HG03039 (cell line): ENCODE data around the gene IP6K3.

Experiments
- ATAC-seq: cut with Tn5 transposase; IDR thresholded peaks from one replicate; pipeline ENCODE4 v1.9.1; 2021; ENCODE audit warnings: mild to moderate bottlenecking, moderate library complexity; ENCODE audit not compliant: unreplicated experiment

Gene IP6K3

GRCh38 chr6:33742092-33742491 is 4.6 kb downstream of the IP6K3 start:
- no peak for ATAC-seq

- no peak for ATAC-seq
These were observed 5.9 kb downstream of the IP6K3 start for GRCh38 chr6:33740794-33741193.

GRCh38 chr6:33740204-33740608 is 6.5 kb downstream of the IP6K3 start:
- ATAC-seq, result no peak

- ATAC-seq, result no peak
These were observed 7.1 kb downstream of the IP6K3 start for GRCh38 chr6:33739571-33739970.

GRCh38 chr6:33738879-33739278 is 7.8 kb downstream of the IP6K3 start:
- ATAC-seq, result no peak

- ATAC-seq, result no peak
These were observed 8.6 kb downstream of the IP6K3 start for GRCh38 chr6:33738153-33738552.

GRCh38 chr6:33737267-33738026 is 9.3 kb downstream of the IP6K3 start:
- ATAC-seq, result no peak

- no peak for ATAC-seq
These were observed 11.5 kb downstream of the IP6K3 start for GRCh38 chr6:33735216-33735615.

GRCh38 chr6:33733709-33734007 is 13.0 kb downstream of the IP6K3 start:
- no peak for ATAC-seq

- ATAC-seq, result no peak
These were observed 13.6 kb downstream of the IP6K3 start for GRCh38 chr6:33732817-33733708.

GRCh38 chr6:33732385-33732784 is 14.3 kb downstream of the IP6K3 start:
- ATAC-seq, result no peak

GRCh38 chr6:33731751-33732282 is 14.9 kb downstream of the IP6K3 start:
- ATAC-seq, result no peak

GRCh38 chr6:33731035-33731434 is 15.7 kb downstream of the IP6K3 start:
- ATAC-seq, result no peak

GRCh38 chr6:33730611-33731010 is 16.1 kb downstream of the IP6K3 start:
- ATAC-seq, result no peak

GRCh38 chr6:33729059-33729458 is 17.6 kb downstream of the IP6K3 start:
- no peak for ATAC-seq

- ATAC-seq, result no peak
These were observed 18.3 kb downstream of the IP6K3 start for GRCh38 chr6:33728438-33728837.

- ATAC-seq, result no peak
These were observed 18.8 kb downstream of the IP6K3 start for GRCh38 chr6:33727932-33728331.

- no peak for ATAC-seq
These were observed 19.6 kb downstream of the IP6K3 start for GRCh38 chr6:33727126-33727525.

- no peak for ATAC-seq
These were observed 20.0 kb downstream of the IP6K3 start for GRCh38 chr6:33726696-33727095.

- ATAC-seq, result no peak
These were observed 20.6 kb downstream of the IP6K3 start for GRCh38 chr6:33725891-33726673.

- no peak for ATAC-seq
These were observed 21.5 kb downstream of the IP6K3 start for GRCh38 chr6:33725222-33725621.
